PC-3 (cell line): ENCODE results near the gene PNMA6E. TPM values are rescaled to one million over a fixed set of nuclear protein-coding genes. Genes with fewer than 3 reads are reported as not detected.

Experiments
- ATAC-seq: fragments of 200-7000 bp; cut with Tn5 transposase; 2 replicates; pipeline ENCODE4 v1.9.1; 2020; ENCODE audit warnings: mild to moderate bottlenecking, moderate library complexity
- BruUV-seq: library from RNA; stranded (reverse); fragments of 400-500 nt; replicated peaks from 2 replicates; lab custom pipeline; 2021; lab: Mats Ljungman, UMichigan
- CTCF ChIA-PET: fragments of 300-600 bp; sonication (Branson Sonifier 250); formaldehyde crosslinking; loops from one replicate; lab custom pipeline; 2022; ENCODE audit warnings: antibody characterized with exemption; lab: Charles Lee
- POLR2A ChIA-PET: fragments of 300-600 bp; sonication (Branson Sonifier 250); formaldehyde crosslinking; loops from one replicate; lab custom pipeline; 2022; ENCODE audit warnings: antibody characterized with exemption; ENCODE audit not compliant: unreplicated experiment; lab: Charles Lee
- DNase-seq: peaks from one replicate; pipeline ENCODE4 v3.0.0-alpha.2; 2015
- H2AFZ ChIP-seq: fragments of 300-600 bp; sonication (generic); 2 replicates; pipeline ENCODE4 v1.6.0; 2016; ENCODE audit warnings: antibody characterized with exemption, low read length
- H3F3A ChIP-seq: fragments of 300-600 bp; sonication (generic); one replicate; pipeline ENCODE4 v1.6.0; 2017; ENCODE audit warnings: antibody characterized with exemption, low read length, control low read depth, mild to moderate bottlenecking; ENCODE audit not compliant: unreplicated experiment
- H3K27ac ChIP-seq: fragments of 300-600 bp; sonication (generic); 2 replicates; pipeline ENCODE4 v1.5.1; 2016; ENCODE audit warnings: mild to moderate bottlenecking, low read length
- H3K27me3 ChIP-seq: fragments of 300-600 bp; sonication (generic); 2 replicates; pipeline ENCODE4 v1.6.1; 2016; ENCODE audit warnings: low read length, mixed read lengths
- H3K36me3 ChIP-seq: fragments of 300-600 bp; sonication (generic); 2 replicates; pipeline ENCODE4 v1.6.1; 2016; ENCODE audit warnings: low read depth, mixed run types, low read length, mixed read lengths
- H3K4me1 ChIP-seq: fragments of 300-600 bp; sonication (generic); 2 replicates; pipeline ENCODE4 v1.5.1; 2016; ENCODE audit warnings: low read length; ENCODE audit not compliant: insufficient read depth
- H3K4me2 ChIP-seq: fragments of 300-600 bp; sonication (generic); 2 replicates; pipeline ENCODE4 v1.6.0; 2016; ENCODE audit warnings: low read length
- H3K4me3 ChIP-seq: fragments of 300-600 bp; sonication (generic); 2 replicates; pipeline ENCODE4 v1.5.1; 2016; ENCODE audit warnings: mild to moderate bottlenecking, low read length, mixed read lengths
- H3K79me2 ChIP-seq: fragments of 300-600 bp; sonication (generic); 2 replicates; pipeline ENCODE4 v1.6.1; 2017; ENCODE audit warnings: low read length, mixed read lengths
- H3K9ac ChIP-seq: fragments of 300-600 bp; sonication (generic); 2 replicates; pipeline ENCODE4 v1.6.0; 2016; ENCODE audit warnings: mild to moderate bottlenecking, low read length
- H3K9me2 ChIP-seq: fragments of 300-600 bp; sonication (generic); replicated peaks from 2 replicates; pipeline ENCODE4 v1.6.1; 2016; ENCODE audit warnings: mixed run types, low read length, mixed read lengths
- H3K9me3 ChIP-seq: fragments of 300-600 bp; sonication (generic); 2 replicates; pipeline ENCODE4 v1.6.1; 2016; ENCODE audit warnings: low read length, mixed read lengths
- H4K20me1 ChIP-seq: fragments of 300-600 bp; sonication (generic); 2 replicates; pipeline ENCODE4 v1.6.1; 2016; ENCODE audit warnings: low read length, mixed read lengths
- CTCF ChIP-seq: fragments of 300-600 bp; sonication (generic); conservative IDR thresholded peaks from 2 replicates; pipeline ENCODE4 v1.5.1; 2017; ENCODE audit warnings: antibody characterized with exemption, low read depth, mild to moderate bottlenecking, low read length
- EZH2 ChIP-seq: fragments of 300-600 bp; sonication (generic); IDR thresholded peaks from one replicate; pipeline ENCODE4 v1.6.1; 2017; ENCODE audit warnings: antibody characterized with exemption, mild to moderate bottlenecking, low read length; ENCODE audit not compliant: unreplicated experiment
- EZH2phosphoT487 ChIP-seq: fragments of 300-600 bp; sonication (generic); IDR thresholded peaks from 2 replicates; pipeline ENCODE4 v1.6.1; 2018; ENCODE audit warnings: mild to moderate bottlenecking, antibody characterized with exemption, low read length, borderline replicate concordance
- intact Hi-C: fragments of 100-400 bp; cut with micrococcal nuclease; formaldehyde crosslinking; loops from 2 replicates; pipeline ENCODE4 v1.9.0; 2023
- total RNA-seq: library from RNA; depleted of rRNA; stranded (reverse); fragments of >200 nt; gene quantifications from 2 replicates; pipeline ENCODE4 v1.2.3, GENCODE V29; 2014

The PNMA6E gene
- total RNA-seq, 1 experiment from 2014 or later, result not detected

- BruUV-seq, result no TSS peak
- no peak for ATAC-seq
- H3K4me1 ChIP-seq, result no peaks in the 10 kb centered on the region
- H3K36me3 ChIP-seq, result no peaks in the 10 kb centered on the region
- DNase-seq, result no peak
- H3K4me3 ChIP-seq, result no peak overlapping the region
- H3K9me3 ChIP-seq, result no peaks in the 10 kb centered on the region
- H3K79me2 ChIP-seq, result no peaks in the 10 kb centered on the region
- H3K9ac ChIP-seq, result no peak overlapping the region
- intact Hi-C loops, result no loop called here
- H3K27me3 ChIP-seq, result no peaks in the 10 kb centered on the region
- CTCF ChIA-PET, result no interaction called here
- no peak for TF ChIP-seq CTCF
- no peak for TF ChIP-seq EZH2
- no peak for TF ChIP-seq EZH2phosphoT487
- POLR2A ChIA-PET, result no interaction called here
- H3F3A ChIP-seq, result no peaks in the 10 kb centered on the region
- H4K20me1 ChIP-seq, result no peaks in the 10 kb centered on the region
- H3K4me2 ChIP-seq, result no peak overlapping the region
- no peak overlapping the region for H2AFZ ChIP-seq
- H3K27ac ChIP-seq, result no peak overlapping the region
- no peaks in the 10 kb centered on the region for H3K9me2 ChIP-seq
Observed at GRCh38 chrX:153382563-153383482, 18.3 kb downstream of the PNMA6E start.

- TF ChIP-seq EZH2, result no peak
- TF ChIP-seq EZH2phosphoT487, result no peak
- TF ChIP-seq CTCF, result no peak
- ATAC-seq, result no peak
- H3K27ac ChIP-seq, result no peak overlapping the region
- BruUV-seq, result no TSS peak
- no peaks in the 10 kb centered on the region for H3K9me2 ChIP-seq
- H3K4me1 ChIP-seq, result no peaks in the 10 kb centered on the region
- no peak overlapping the region for H3K9ac ChIP-seq
- POLR2A ChIA-PET, result no interaction called here
- no peaks in the 10 kb centered on the region for H3K27me3 ChIP-seq
- H3K9me3 ChIP-seq, result no peaks in the 10 kb centered on the region
- CTCF ChIA-PET, result no interaction called here
- H3K4me3 ChIP-seq, result no peak overlapping the region
- H3K79me2 ChIP-seq, result no peaks in the 10 kb centered on the region
- intact Hi-C loops, result no loop called here
- no peak overlapping the region for H3K4me2 ChIP-seq
- no peak for DNase-seq
- H4K20me1 ChIP-seq, result no peaks in the 10 kb centered on the region
- no peaks in the 10 kb centered on the region for H3K36me3 ChIP-seq
- no peak overlapping the region for H2AFZ ChIP-seq
- no peaks in the 10 kb centered on the region for H3F3A ChIP-seq
Observed at GRCh38 chrX:153381684-153382532, 19.2 kb downstream of the PNMA6E start.
